Measurements from ENCODE around the gene SMIM8.

GRCh38 chr6:87322304-87323212 is at the start of gene SMIM8:
- TF ChIP-seq CTCF (IDR thresholded peaks at IDR 0.05) (peak; percentile 97), EZH2phosphoT487 (IDR thresholded peaks at IDR 0.05) (no peak), EZH2 (IDR thresholded peaks at IDR 0.05) (no peak)

Measured in neural progenitor cell (in vitro differentiated cells).